ENCODE measurements around the gene TMEM212. TPM values are rescaled to one million over a fixed set of nuclear protein-coding genes. Genes with fewer than 3 reads are reported as not detected.

The TMEM212 gene
- total and polyA plus RNA-seq, 2 of the 13 experiments (the other 11 are each of a cell fraction or from before 2014, with no cell fraction given) = not detected

DNA sequence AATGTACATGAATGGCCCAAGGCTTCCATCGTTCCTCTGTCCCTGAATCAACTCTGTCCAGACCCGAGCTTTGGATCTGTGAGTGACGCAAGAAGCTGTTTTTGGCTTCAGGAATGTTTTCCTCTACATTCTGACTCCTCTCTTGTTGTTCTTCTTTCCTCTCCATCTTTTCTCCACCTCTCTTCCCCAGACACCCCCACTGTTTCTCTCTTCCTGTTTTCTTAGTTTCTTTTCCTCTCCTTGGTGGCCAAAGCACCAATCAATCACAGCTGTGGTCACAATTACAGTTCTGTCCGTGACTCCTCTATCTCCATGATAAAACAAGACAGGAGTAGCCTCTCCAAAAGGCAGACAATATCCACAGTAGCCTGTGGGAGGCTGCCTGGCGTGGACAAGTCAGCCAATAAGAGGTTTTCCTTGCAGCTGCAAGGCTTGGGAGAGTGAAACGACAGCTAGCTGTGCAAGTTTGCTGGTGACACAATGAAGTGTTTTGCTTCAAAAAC is 4.9 kb upstream of the TMEM212 start:
- DNase-seq (ENCODE audit: low spot score) = peak; percentile 90
- peak overlapping the region; percentile 46 for H3K9ac ChIP-seq (ENCODE audit: insufficient read depth, low read depth, low read length)
- intact Hi-C loops (cut with micrococcal nuclease; ENCODE audit: unreplicated experiment) = loop anchor here (10.0 kb wide), 2 partner anchors 103 to 653 kb away; no protein-coding TSS in a partner anchor
- TF ChIP-seq ZNF672 (CRISPR knock-in tag; IDR thresholded peaks at IDR 0.05) = no peak
- no peak for TF ChIP-seq ATF7-NPFF (CRISPR knock-in tag; IDR thresholded peaks at IDR 0.05; ENCODE audit: low read depth)
- peak; percentile 90 for TF ChIP-seq RXRB (CRISPR knock-in tag; IDR thresholded peaks at IDR 0.05; ENCODE audit: borderline replicate concordance)
- 0 out of 2 replicates have a peak, but pooled peaks have one; percentile 48 for TF ChIP-seq ZNF543 (CRISPR knock-in tag; IDR thresholded peaks at IDR 0.05)
- TF ChIP-seq THAP11 (CRISPR knock-in tag; IDR thresholded peaks at IDR 0.05) = 0 out of 2 replicates have a peak, but pooled peaks have one; percentile 19
- no peak for TF ChIP-seq ZSCAN22 (CRISPR knock-in tag; IDR thresholded peaks at IDR 0.05)
- TF ChIP-seq ZNF121 (CRISPR knock-in tag; IDR thresholded peaks at IDR 0.05) = no peak
- TF ChIP-seq FOXK2 (IDR thresholded peaks at IDR 0.05) = peak; percentile 71; the same call in 1 of the 2 replicates
- TF ChIP-seq PAF1 (CRISPR knock-in tag; IDR thresholded peaks at IDR 0.05) = no peak
- TF ChIP-seq, protein P1, sequence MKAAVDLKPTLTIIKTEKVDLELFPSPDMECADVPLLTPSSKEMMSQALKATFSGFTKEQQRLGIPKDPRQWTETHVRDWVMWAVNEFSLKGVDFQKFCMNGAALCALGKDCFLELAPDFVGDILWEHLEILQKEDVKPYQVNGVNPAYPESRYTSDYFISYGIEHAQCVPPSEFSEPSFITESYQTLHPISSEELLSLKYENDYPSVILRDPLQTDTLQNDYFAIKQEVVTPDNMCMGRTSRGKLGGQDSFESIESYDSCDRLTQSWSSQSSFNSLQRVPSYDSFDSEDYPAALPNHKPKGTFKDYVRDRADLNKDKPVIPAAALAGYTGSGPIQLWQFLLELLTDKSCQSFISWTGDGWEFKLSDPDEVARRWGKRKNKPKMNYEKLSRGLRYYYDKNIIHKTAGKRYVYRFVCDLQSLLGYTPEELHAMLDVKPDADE (CRISPR knock-in tag; IDR thresholded peaks at IDR 0.05) = no peak
- TF ChIP-seq, protein P2, sequence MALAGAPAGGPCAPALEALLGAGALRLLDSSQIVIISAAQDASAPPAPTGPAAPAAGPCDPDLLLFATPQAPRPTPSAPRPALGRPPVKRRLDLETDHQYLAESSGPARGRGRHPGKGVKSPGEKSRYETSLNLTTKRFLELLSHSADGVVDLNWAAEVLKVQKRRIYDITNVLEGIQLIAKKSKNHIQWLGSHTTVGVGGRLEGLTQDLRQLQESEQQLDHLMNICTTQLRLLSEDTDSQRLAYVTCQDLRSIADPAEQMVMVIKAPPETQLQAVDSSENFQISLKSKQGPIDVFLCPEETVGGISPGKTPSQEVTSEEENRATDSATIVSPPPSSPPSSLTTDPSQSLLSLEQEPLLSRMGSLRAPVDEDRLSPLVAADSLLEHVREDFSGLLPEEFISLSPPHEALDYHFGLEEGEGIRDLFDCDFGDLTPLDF (CRISPR knock-in tag; IDR thresholded peaks at IDR 0.05) = no peak
- TF ChIP-seq KDM4B (CRISPR knock-in tag; IDR thresholded peaks at IDR 0.05) = 0 out of 2 replicates have a peak, but pooled peaks have one; percentile 12
- TF ChIP-seq SP5 (CRISPR knock-in tag; IDR thresholded peaks at IDR 0.05; ENCODE audit: borderline replicate concordance, low read depth) = 0 out of 2 replicates have a peak, but pooled peaks have one; percentile 35
- TF ChIP-seq, protein P3, sequence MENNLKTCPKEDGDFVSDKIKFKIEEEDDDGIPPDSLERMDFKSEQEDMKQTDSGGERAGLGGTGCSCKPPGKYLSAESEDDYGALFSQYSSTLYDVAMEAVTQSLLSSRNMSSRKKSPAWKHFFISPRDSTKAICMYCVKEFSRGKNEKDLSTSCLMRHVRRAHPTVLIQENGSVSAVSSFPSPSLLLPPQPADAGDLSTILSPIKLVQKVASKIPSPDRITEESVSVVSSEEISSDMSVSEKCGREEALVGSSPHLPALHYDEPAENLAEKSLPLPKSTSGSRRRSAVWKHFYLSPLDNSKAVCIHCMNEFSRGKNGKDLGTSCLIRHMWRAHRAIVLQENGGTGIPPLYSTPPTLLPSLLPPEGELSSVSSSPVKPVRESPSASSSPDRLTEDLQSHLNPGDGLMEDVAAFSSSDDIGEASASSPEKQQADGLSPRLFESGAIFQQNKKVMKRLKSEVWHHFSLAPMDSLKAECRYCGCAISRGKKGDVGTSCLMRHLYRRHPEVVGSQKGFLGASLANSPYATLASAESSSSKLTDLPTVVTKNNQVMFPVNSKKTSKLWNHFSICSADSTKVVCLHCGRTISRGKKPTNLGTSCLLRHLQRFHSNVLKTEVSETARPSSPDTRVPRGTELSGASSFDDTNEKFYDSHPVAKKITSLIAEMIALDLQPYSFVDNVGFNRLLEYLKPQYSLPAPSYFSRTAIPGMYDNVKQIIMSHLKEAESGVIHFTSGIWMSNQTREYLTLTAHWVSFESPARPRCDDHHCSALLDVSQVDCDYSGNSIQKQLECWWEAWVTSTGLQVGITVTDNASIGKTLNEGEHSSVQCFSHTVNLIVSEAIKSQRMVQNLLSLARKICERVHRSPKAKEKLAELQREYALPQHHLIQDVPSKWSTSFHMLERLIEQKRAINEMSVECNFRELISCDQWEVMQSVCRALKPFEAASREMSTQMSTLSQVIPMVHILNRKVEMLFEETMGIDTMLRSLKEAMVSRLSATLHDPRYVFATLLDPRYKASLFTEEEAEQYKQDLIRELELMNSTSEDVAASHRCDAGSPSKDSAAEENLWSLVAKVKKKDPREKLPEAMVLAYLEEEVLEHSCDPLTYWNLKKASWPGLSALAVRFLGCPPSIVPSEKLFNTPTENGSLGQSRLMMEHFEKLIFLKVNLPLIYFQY (CRISPR knock-in tag; IDR thresholded peaks at IDR 0.05; ENCODE audit: borderline replicate concordance) = 0 out of 2 replicates have a peak, but pooled peaks have one; percentile 6
- TF ChIP-seq, protein P4, sequence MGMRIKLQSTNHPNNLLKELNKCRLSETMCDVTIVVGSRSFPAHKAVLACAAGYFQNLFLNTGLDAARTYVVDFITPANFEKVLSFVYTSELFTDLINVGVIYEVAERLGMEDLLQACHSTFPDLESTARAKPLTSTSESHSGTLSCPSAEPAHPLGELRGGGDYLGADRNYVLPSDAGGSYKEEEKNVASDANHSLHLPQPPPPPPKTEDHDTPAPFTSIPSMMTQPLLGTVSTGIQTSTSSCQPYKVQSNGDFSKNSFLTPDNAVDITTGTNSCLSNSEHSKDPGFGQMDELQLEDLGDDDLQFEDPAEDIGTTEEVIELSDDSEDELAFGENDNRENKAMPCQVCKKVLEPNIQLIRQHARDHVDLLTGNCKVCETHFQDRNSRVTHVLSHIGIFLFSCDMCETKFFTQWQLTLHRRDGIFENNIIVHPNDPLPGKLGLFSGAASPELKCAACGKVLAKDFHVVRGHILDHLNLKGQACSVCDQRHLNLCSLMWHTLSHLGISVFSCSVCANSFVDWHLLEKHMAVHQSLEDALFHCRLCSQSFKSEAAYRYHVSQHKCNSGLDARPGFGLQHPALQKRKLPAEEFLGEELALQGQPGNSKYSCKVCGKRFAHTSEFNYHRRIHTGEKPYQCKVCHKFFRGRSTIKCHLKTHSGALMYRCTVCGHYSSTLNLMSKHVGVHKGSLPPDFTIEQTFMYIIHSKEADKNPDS (CRISPR knock-in tag; IDR thresholded peaks at IDR 0.05) = 0 out of 2 replicates have a peak, but pooled peaks have one; percentile 50

More for the DNA sequence above, 4.9 kb upstream of the TMEM212 start:
- in situ Hi-C loops (cut with HindIII; ENCODE audit: extremely low pct_ligation_motif_present, low pct_unique_long_range_greater_than_20kb) = no loop called here
- H3K27me3 ChIP-seq (ENCODE audit: control insufficient read depth in 1 of 2, insufficient read depth in 2 of 2, low read length in 2 of 2) = no peaks in the 10 kb centered on the region
- peak overlapping the region; percentile 60 for H3K4me2 ChIP-seq (ENCODE audit: low read depth, low read length)
- WGBS (ENCODE audit: low lambda C conversion rate) = 1% methylated on average over 6 of the region's 6 CpGs
- BruUV-seq (replicated peaks) = no TSS peak
- peak overlapping the region in 1 of 3 experiments; percentile 19; a peak in 1 of 6 replicates for H3K4me3 ChIP-seq (replicated peaks in 1 of 3; ENCODE audit: insufficient read depth in 1 of 3, low read depth in 2 of 3, low read length in 3 of 3)
- FAIRE-seq (no peak), ATAC-seq (peak; percentile 64)
- CTCF ChIA-PET (ENCODE audit: low intra/inter-chr PET ratio, low total read pairs) = no interaction called here
- POLR2A ChIA-PET = interaction anchor here (0.7 to 6.3 kb wide), 17 partner anchors 8 to 368 kb away, joined by 3 to 91 read pairs (median 7); partner anchors contain the start of genes FNDC3B and PLD1
- H3K4me1 ChIP-seq (ENCODE audit: insufficient read depth, low read length) = peaks cover 97% of the 10 kb centered on the region
- H4K20me1 ChIP-seq (ENCODE audit: insufficient read depth, low read length) = no peaks in the 10 kb centered on the region
- H2AFZ ChIP-seq (ENCODE audit: low read length) = no peak overlapping the region
- H3K79me2 ChIP-seq (ENCODE audit: insufficient read depth, low read length) = peaks cover 12% of the 10 kb centered on the region
- H3K36me3 ChIP-seq (replicated peaks in 1 of 2; ENCODE audit: control insufficient read depth in 1 of 2, insufficient read depth in 2 of 2, low read length in 2 of 2) = no peaks in the 10 kb centered on the region
- peak overlapping the region; percentile 100 for H3K27ac ChIP-seq (ENCODE audit: extremely low read length, insufficient read depth, low read length)
- H3K9me3 ChIP-seq (ENCODE audit: low read length) = no peaks in the 10 kb centered on the region

Data from HepG2 (cell line).